Measurements from ENCODE around the gene TNS3.

The TNS3 gene

GRCh38 chr7:47561715-47562446 lies 20.0 kb downstream of the TNS3 start:
- no peak for DNase-seq (ENCODE audit: low read depth in 1 of 2, low spot score in 1 of 2)
- Histone ChIP-seq H3K27me3 (ENCODE audit: insufficient read depth, poor library complexity, severe bottlenecking) (no peaks in the 10 kb centered on the region), H3K4me3 (replicated peaks; ENCODE audit: insufficient read depth, low read length) (no peak overlapping the region), H3K27ac (replicated peaks) (no peak overlapping the region)
- TF ChIP-seq CTCF (IDR thresholded peaks at IDR 0.05; ENCODE audit: insufficient read depth, low read length) (no peak), SPI1 (IDR thresholded peaks at IDR 0.05; ENCODE audit: borderline replicate concordance, low read depth) (no peak), POLR2AphosphoS5 (IDR thresholded peaks at IDR 0.05; ENCODE audit: low read depth) (no peak)

DNA sequence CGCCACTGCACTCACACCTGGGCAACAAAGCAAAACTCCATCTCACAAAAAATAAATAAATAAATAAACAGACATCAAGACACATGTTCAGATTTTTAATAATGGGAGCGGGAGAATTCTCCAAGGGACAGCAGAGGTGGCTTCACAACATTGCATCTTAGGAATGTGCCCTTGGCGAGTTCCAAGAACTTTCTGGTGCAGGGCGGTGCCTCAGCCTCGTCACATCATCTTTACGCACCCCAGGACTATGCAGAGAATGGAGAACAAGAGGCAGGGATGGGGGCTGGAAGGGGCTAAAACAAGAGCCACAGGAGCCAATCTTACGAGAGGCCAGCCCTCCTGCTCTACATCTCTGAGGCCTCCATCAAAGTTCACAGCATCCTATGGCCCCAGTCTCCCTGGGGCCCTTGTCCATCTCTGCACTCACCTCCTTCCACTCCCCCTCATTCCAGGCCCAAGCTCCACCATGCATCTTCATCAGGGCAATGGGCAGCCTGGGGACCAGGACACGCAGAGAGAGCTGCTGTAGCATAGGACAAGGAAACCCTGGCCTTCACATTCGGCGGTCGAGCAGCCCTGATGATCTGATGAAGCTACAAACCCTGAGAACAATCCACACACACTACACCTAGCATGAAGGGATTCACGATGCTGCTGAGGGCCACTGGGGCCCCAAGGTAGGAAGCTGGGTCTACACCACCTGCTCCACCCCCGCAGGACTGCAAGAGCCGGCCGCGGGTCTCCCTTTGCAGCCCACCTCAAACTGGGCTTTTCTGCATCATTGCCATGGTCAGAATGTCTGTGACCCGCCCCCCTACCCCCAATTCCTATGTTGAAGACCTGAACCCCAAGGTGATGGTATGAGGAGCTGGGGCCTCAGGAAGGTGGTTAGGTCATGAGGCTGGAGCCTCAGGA lies 22.3 kb downstream of the TNS3 start:
- TF ChIP-seq, protein P1, sequence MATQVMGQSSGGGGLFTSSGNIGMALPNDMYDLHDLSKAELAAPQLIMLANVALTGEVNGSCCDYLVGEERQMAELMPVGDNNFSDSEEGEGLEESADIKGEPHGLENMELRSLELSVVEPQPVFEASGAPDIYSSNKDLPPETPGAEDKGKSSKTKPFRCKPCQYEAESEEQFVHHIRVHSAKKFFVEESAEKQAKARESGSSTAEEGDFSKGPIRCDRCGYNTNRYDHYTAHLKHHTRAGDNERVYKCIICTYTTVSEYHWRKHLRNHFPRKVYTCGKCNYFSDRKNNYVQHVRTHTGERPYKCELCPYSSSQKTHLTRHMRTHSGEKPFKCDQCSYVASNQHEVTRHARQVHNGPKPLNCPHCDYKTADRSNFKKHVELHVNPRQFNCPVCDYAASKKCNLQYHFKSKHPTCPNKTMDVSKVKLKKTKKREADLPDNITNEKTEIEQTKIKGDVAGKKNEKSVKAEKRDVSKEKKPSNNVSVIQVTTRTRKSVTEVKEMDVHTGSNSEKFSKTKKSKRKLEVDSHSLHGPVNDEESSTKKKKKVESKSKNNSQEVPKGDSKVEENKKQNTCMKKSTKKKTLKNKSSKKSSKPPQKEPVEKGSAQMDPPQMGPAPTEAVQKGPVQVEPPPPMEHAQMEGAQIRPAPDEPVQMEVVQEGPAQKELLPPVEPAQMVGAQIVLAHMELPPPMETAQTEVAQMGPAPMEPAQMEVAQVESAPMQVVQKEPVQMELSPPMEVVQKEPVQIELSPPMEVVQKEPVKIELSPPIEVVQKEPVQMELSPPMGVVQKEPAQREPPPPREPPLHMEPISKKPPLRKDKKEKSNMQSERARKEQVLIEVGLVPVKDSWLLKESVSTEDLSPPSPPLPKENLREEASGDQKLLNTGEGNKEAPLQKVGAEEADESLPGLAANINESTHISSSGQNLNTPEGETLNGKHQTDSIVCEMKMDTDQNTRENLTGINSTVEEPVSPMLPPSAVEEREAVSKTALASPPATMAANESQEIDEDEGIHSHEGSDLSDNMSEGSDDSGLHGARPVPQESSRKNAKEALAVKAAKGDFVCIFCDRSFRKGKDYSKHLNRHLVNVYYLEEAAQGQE (IDR thresholded peaks at IDR 0.05; ENCODE audit: insufficient replicate concordance, low read depth) = no peak
- TF ChIP-seq CTCF (IDR thresholded peaks at IDR 0.05; ENCODE audit: insufficient read depth, low read length) (no peak), GABPA (IDR thresholded peaks at IDR 0.05; ENCODE audit: low read depth) (no peak), SPI1 (IDR thresholded peaks at IDR 0.05; ENCODE audit: borderline replicate concordance, low read depth) (no peak), POLR2AphosphoS5 (IDR thresholded peaks at IDR 0.05; ENCODE audit: low read depth) (no peak)
- no peak for DNase-seq (ENCODE audit: low read depth in 1 of 2, low spot score in 1 of 2)
- Histone ChIP-seq H3K27me3 (ENCODE audit: insufficient read depth, poor library complexity, severe bottlenecking) (no peaks in the 10 kb centered on the region), H3K27ac (replicated peaks) (no peak overlapping the region), H3K4me3 (replicated peaks; ENCODE audit: insufficient read depth, low read length) (no peak overlapping the region)

DNA sequence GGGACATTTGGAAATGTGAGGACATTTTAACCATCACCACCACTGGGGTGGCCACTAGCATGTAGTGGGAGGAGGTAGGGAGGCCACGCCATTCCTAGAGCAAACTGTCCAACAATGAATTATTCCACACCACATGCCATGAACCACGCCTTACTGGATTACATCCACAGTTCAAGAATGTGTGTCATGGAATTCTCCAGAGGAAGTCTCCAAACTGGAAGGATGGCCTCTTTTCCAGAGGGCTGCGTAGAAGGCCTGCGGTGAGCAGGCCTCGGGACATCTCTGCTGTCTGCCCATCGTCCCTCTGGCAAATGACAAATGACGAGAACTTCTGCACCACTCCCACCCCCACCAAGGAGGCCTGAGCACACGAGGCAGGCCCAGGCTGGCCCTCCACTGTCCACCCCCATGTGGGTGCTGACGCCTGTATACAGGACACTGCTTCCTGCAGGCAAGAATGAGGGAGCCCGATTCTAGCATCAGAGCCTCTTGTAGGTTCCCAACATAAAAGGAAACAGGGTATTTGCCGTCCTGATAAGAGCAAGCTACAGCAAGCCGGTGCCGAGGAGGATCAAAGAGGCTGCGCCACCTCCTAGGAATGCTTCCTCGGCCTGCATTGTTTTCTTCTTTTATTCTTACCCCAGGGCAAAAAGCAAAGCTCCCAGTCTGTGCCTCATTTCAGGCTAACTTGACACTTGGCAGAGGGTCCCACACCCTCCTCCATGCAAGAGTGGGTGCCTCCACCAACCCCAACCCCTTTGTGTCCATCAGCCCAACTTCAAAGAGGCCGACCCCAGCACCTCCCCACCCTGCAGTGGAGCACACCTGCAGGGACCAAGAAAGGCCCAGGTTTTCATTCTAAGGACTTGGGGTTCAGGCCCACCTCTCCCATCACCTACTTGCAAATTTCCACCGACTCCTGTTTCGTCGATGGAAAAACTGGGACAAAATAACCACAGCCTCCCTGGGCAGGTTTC lies 23.9 kb downstream of the TNS3 start:
- Histone ChIP-seq H3K27ac (replicated peaks) (no peak overlapping the region), H3K4me3 (replicated peaks; ENCODE audit: insufficient read depth, low read length) (no peak overlapping the region), H3K27me3 (ENCODE audit: insufficient read depth, poor library complexity, severe bottlenecking) (no peaks in the 10 kb centered on the region)
- DNase-seq (ENCODE audit: low read depth in 1 of 2, low spot score in 1 of 2) = no peak
- no peak for TF ChIP-seq GABPA (IDR thresholded peaks at IDR 0.05; ENCODE audit: low read depth)
- TF ChIP-seq SPI1 (IDR thresholded peaks at IDR 0.05; ENCODE audit: borderline replicate concordance, low read depth) = no peak
- no peak for TF ChIP-seq POLR2AphosphoS5 (IDR thresholded peaks at IDR 0.05; ENCODE audit: low read depth)
- TF ChIP-seq, protein P1 (IDR thresholded peaks at IDR 0.05; ENCODE audit: insufficient replicate concordance, low read depth) = no peak
- TF ChIP-seq CTCF (IDR thresholded peaks at IDR 0.05; ENCODE audit: insufficient read depth, low read length) = no peak

Measured in HL-60 (cell line).